K562 (cell line): Measurements from ENCODE around the gene SYNGR1. TPM values are rescaled to one million over a fixed set of nuclear protein-coding genes. Genes with fewer than 3 reads are reported as not detected.
A peak's percentile ranks its signal among the peaks of the same experiment; 100 is the strongest.

ENCODE experiments used
- CCNT2 ChIP-seq: IDR thresholded peaks from 2 replicates; pipeline ENCODE4 v1.6.1; 2011; ENCODE audit warnings: borderline replicate concordance, low read depth, mild to moderate bottlenecking, moderate library complexity, mixed read lengths, low read length; ENCODE audit not compliant: insufficient read length; ENCODE audit errors: extremely low read depth
- CEBPG ChIP-seq, 3 experiments: fragments of 200-800 bp in 1 of 3; sonication (Bioruptor generic) in 1 of 3; sonication (generic) in 1 of 3; formaldehyde crosslinking in 1 of 3; IDR thresholded peaks in 2 of 3; conservative IDR thresholded peaks in 1 of 3; 2 replicates each; pipeline versions ENCODE4 v1.6.1 to v1.8.0; 2016 to 2022; ENCODE audit warnings: missing compliant biosample characterization in 2 of 3, missing genetic modification characterization in 2 of 3, mild to moderate bottlenecking in 1 of 3, missing genetic modification reagents in 1 of 3
- CHD2 ChIP-seq: IDR thresholded peaks from 2 replicates; pipeline ENCODE4 v1.6.1; 2011; ENCODE audit warnings: low read depth, low read length
- DDX20 ChIP-seq: fragments of 450-650 bp; IDR thresholded peaks from 2 replicates; pipeline ENCODE4 v1.6.1; 2016; ENCODE audit warnings: missing genetic modification characterization, low read depth, mild to moderate bottlenecking, missing compliant biosample characterization, moderate library complexity
- HSF4 ChIP-seq: fragments of 250-450 bp; sonication (Bioruptor Pico); IDR thresholded peaks from 2 replicates; pipeline ENCODE4 v2.1.2; 2022; ENCODE audit warnings: mild to moderate bottlenecking, moderate library complexity, borderline replicate concordance
- MTA2 ChIP-seq: fragments of 450-650 bp; IDR thresholded peaks from 2 replicates; pipeline ENCODE4 v1.6.1; 2016; ENCODE audit warnings: low read depth
- PHF8 ChIP-seq: fragments of 200-600 bp; sonication (generic); IDR thresholded peaks from 2 replicates; pipeline ENCODE4 v1.6.1; 2012; ENCODE audit warnings: mixed run types, mild to moderate bottlenecking, inconsistent platforms, low read length, moderate library complexity, borderline replicate concordance
- RBM25 ChIP-seq: fragments of 200-400 bp; formaldehyde crosslinking; IDR thresholded peaks from 2 replicates; pipeline ENCODE4 v1.6.1; 2018; ENCODE audit warnings: low read length, low read depth, moderate library complexity; ENCODE audit not compliant: severe bottlenecking
- RCOR1 ChIP-seq, 2 experiments: IDR thresholded peaks; 2 replicates each; pipeline ENCODE4 v1.6.1; 2012; ENCODE audit warnings: low read depth in 2 of 2, low read length in 2 of 2, borderline replicate concordance in 1 of 2, improper control_type of control experiment in 1 of 2
- SMAD4 ChIP-seq: fragments of 250-450 bp; sonication (Bioruptor Pico); conservative IDR thresholded peaks from 2 replicates; pipeline ENCODE4 v1.8.0; 2021; ENCODE audit warnings: inconsistent platforms, mild to moderate bottlenecking, moderate library complexity
- SUPT5H ChIP-seq: fragments of 450-650 bp; IDR thresholded peaks from 2 replicates; pipeline ENCODE4 v1.6.1; 2016
- TBP ChIP-seq: optimal IDR thresholded peaks from 2 replicates; pipeline ENCODE3; 2011; ENCODE audit warnings: low read depth, low read length, improper control_type of control experiment
- ZNF282 ChIP-seq: sonication (generic); formaldehyde crosslinking; IDR thresholded peaks from 2 replicates; pipeline ENCODE4 v1.8.1; 2023; ENCODE audit warnings: missing genetic modification reagents
- polyA plus RNA-seq, 8 experiments: library from polyadenylated mRNA; depleted of rRNA in 4 of 8; stranded (reverse) in 5 of 8; unstranded in 3 of 8; fragments of >200 nt; fragmentation: Nextera tagmentation in 2 of 8; fragmentation: Illumina TruSeq in 1 of 8; extraction: Ambion mirVana in 2 of 8; extraction: Trizol in 1 of 8; gene quantifications; 2 replicates each; pipeline versions ENCODE4 v1.2.1 to v1.2.3, GENCODE V29; 2011 to 2014; ENCODE audit warnings: inconsistent platforms in 1 of 8, missing spikeins in 1 of 8
- total RNA-seq, 7 experiments: library from RNA; depleted of rRNA in 6 of 7; stranded (reverse); fragments of >200 nt in 6 of 7; fragmentation: Illumina TruSeq in 2 of 7; extraction: Trizol in 2 of 7; gene quantifications; 2 replicates each; pipeline versions ENCODE4 v1.2.1 to v1.2.3, GENCODE V29; 2011 to 2021; ENCODE audit warnings: low replicate concordance in 1 of 7
- TF ChIP-seq, protein P1 (sequence below): fragments of 450-650 bp; conservative IDR thresholded peaks from 2 replicates; pipeline ENCODE4 v1.6.1; 2016; ENCODE audit warnings: missing genetic modification characterization, low read depth, mild to moderate bottlenecking, missing compliant biosample characterization, moderate library complexity
- TF ChIP-seq, protein P2 (sequence below): sonication (generic); formaldehyde crosslinking; IDR thresholded peaks from 2 replicates; pipeline ENCODE4 v1.8.0; 2022; ENCODE audit warnings: mild to moderate bottlenecking, missing genetic modification reagents
- TF ChIP-seq, protein P3 (sequence below): sonication (generic); formaldehyde crosslinking; IDR thresholded peaks from 2 replicates; pipeline ENCODE4 v1.8.1; 2022; ENCODE audit warnings: missing genetic modification reagents
- TF ChIP-seq, protein P4 (sequence below): fragments of 450-650 bp; conservative IDR thresholded peaks from 2 replicates; pipeline ENCODE4 v1.6.1; 2016; ENCODE audit warnings: missing genetic modification characterization, low read depth, mild to moderate bottlenecking, control low read depth, missing compliant biosample characterization
- TF ChIP-seq, protein P5 (sequence below): sonication (generic); formaldehyde crosslinking; IDR thresholded peaks from 2 replicates; pipeline ENCODE4 v1.8.0; 2022; ENCODE audit warnings: missing genetic modification reagents, mild to moderate bottlenecking, moderate library complexity, borderline replicate concordance
- TF ChIP-seq, protein P6 (sequence below): fragments of 450-650 bp; formaldehyde crosslinking; conservative IDR thresholded peaks from 2 replicates; pipeline ENCODE4 v1.4.0; 2022; ENCODE audit warnings: mild to moderate bottlenecking, missing genetic modification characterization

SYNGR1 gene
- total and polyA plus RNA-seq, 9 of the 15 experiments (the other 6 are each of a cell fraction or from before 2014, with no cell fraction given) = 1.8 to 15.9 (median 5.5) TPM

DNA sequence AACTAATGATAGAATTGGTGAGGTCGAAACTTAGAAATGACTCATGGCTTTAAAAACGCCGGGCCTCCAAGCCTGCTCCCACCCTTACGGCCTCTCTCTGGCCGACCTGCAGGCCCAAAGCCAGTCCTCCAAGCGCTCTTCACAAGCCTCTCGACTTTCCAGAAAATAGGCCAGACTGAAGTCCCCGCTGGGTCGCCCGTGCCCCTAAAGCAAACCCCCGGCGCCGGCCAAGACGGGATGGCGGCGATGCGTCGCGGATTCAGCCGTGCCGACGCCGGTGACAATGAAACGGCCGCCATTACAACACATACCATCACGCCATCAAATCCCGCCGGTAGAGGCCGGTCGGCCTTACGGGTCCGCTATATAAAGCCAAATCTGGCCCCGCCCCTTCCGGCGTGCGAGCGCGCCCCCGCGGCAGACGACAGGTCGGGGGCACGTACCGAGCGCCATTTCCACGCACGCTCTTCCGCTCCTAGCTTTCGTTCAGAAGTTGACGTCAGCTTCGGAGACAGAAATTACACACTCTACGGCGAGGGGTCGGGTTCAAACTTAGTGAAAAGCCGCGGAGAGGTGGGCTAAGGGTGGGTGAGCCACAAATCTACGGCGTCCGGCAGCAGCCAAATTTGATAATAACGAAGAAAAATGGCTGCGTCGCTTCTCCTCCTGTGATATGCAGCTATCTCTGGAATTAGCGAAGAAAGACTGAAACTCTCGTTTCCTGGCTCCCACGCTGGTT lies 30.3 kb upstream of the SYNGR1 start, which contains the start of gene RPL3 (continued):
- TF ChIP-seq, protein P1, sequence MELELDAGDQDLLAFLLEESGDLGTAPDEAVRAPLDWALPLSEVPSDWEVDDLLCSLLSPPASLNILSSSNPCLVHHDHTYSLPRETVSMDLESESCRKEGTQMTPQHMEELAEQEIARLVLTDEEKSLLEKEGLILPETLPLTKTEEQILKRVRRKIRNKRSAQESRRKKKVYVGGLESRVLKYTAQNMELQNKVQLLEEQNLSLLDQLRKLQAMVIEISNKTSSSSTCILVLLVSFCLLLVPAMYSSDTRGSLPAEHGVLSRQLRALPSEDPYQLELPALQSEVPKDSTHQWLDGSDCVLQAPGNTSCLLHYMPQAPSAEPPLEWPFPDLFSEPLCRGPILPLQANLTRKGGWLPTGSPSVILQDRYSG = no peak
- peak in 1 of 2 experiments; percentile 1; a peak in 1 of 4 replicates for TF ChIP-seq RCOR1 (IDR thresholded peaks at IDR 0.05; ENCODE audit: borderline replicate concordance in 1 of 2, low read depth in 2 of 2, low read length in 2 of 2)
- no peak for TF ChIP-seq RBM25
- 0 out of 2 replicates have a peak, but pooled peaks have one; percentile 25 for TF ChIP-seq SMAD4 (CRISPR knock-in tag)
- TF ChIP-seq, protein P2, sequence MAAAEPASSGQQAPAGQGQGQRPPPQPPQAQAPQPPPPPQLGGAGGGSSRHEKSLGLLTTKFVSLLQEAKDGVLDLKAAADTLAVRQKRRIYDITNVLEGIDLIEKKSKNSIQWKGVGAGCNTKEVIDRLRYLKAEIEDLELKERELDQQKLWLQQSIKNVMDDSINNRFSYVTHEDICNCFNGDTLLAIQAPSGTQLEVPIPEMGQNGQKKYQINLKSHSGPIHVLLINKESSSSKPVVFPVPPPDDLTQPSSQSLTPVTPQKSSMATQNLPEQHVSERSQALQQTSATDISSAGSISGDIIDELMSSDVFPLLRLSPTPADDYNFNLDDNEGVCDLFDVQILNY = no peak
- TF ChIP-seq, protein P3, sequence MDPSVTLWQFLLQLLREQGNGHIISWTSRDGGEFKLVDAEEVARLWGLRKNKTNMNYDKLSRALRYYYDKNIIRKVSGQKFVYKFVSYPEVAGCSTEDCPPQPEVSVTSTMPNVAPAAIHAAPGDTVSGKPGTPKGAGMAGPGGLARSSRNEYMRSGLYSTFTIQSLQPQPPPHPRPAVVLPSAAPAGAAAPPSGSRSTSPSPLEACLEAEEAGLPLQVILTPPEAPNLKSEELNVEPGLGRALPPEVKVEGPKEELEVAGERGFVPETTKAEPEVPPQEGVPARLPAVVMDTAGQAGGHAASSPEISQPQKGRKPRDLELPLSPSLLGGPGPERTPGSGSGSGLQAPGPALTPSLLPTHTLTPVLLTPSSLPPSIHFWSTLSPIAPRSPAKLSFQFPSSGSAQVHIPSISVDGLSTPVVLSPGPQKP (CRISPR knock-in tag) = no peak
- TF ChIP-seq PHF8 = peak; percentile 86
- TF ChIP-seq HSF4 (CRISPR knock-in tag) = no peak
- TF ChIP-seq DDX20 (tag) = no peak
- TF ChIP-seq, protein P4, sequence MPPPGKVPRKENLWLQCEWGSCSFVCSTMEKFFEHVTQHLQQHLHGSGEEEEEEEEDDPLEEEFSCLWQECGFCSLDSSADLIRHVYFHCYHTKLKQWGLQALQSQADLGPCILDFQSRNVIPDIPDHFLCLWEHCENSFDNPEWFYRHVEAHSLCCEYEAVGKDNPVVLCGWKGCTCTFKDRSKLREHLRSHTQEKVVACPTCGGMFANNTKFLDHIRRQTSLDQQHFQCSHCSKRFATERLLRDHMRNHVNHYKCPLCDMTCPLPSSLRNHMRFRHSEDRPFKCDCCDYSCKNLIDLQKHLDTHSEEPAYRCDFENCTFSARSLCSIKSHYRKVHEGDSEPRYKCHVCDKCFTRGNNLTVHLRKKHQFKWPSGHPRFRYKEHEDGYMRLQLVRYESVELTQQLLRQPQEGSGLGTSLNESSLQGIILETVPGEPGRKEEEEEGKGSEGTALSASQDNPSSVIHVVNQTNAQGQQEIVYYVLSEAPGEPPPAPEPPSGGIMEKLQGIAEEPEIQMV = no peak
- TF ChIP-seq, protein P5, sequence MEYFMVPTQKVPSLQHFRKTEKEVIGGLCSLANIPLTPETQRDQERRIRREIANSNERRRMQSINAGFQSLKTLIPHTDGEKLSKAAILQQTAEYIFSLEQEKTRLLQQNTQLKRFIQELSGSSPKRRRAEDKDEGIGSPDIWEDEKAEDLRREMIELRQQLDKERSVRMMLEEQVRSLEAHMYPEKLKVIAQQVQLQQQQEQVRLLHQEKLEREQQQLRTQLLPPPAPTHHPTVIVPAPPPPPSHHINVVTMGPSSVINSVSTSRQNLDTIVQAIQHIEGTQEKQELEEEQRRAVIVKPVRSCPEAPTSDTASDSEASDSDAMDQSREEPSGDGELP (CRISPR knock-in tag) = peak; percentile 72
- TF ChIP-seq ZNF282 (CRISPR knock-in tag) = no peak
- TF ChIP-seq MTA2 = no peak
- TF ChIP-seq, protein P6, sequence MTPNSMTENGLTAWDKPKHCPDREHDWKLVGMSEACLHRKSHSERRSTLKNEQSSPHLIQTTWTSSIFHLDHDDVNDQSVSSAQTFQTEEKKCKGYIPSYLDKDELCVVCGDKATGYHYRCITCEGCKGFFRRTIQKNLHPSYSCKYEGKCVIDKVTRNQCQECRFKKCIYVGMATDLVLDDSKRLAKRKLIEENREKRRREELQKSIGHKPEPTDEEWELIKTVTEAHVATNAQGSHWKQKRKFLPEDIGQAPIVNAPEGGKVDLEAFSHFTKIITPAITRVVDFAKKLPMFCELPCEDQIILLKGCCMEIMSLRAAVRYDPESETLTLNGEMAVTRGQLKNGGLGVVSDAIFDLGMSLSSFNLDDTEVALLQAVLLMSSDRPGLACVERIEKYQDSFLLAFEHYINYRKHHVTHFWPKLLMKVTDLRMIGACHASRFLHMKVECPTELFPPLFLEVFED (CRISPR knock-in tag) = no peak; the same call in 1 of the 2 replicates
- no peak for TF ChIP-seq TBP
- TF ChIP-seq CEBPG (CRISPR knock-in tag; IDR thresholded peaks at IDR 0.05) = no peak
- 0 out of 4 replicates have a peak, but pooled peaks of 1 of the 2 experiments have one; percentile 9 for TF ChIP-seq CEBPG (tag; conservative IDR thresholded peaks at IDR 0.05 in 1 of 2, IDR thresholded peaks at IDR 0.05 in 1 of 2)
- 0 out of 2 replicates have a peak, but pooled peaks have one; percentile 11 for TF ChIP-seq CHD2
- TF ChIP-seq CCNT2 = peak; percentile 73
- TF ChIP-seq SUPT5H = peak; percentile 100
